Stimulated activated CD4-positive, alpha-beta T cell treated with anti-CD3 and anti-CD28 coated beads, Interleukin-15, amount 100 ng/mL, for 1 hour (primary cell): ENCODE data around the gene ZG16B.
A peak's percentile ranks its signal among the peaks of the same experiment; 100 is the strongest.

ENCODE experiments used
- DNase-seq, 2 donors: peaks; one replicate each; pipeline ENCODE4 v3.0.0-alpha.2; 2020; ENCODE audit warnings: low read depth in 1 of 2, low spot score in 1 of 2

Gene ZG16B

DNA sequence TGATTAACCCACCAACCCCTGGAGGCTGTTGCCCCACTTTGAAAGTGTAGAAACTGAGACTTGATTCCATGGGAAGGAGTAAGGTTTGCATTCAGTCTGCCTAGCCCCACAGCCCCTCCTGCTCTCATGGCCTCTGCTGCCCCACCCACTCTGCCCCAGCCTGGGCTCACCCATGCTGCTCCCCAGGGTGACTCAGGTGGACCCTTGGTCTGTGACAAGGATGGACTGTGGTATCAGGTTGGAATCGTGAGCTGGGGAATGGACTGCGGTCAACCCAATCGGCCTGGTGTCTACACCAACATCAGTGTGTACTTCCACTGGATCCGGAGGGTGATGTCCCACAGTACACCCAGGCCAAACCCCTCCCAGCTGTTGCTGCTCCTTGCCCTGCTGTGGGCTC lies 25.4 kb upstream of the ZG16B start:
- DNase-seq, result no peak

DNA sequence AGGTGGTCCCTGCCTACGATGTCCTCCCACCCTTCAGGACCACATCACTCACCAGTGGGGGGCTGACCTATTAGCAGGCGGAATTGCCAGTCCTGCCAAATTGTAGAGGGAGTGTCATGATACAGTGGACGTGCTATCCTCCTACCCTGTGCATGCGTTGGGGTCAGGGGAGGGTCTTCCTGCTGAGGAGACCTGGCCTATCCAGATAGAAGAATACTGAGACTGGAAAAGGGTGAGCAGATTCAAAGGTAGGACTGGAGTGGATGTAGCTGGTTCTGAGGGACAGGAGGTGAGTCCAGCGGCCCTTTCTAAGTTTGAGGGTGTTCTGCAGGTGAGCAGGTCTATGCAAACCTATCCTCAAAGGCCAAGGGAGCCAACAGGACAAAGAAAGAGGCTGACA lies 23.8 kb upstream of the ZG16B start:
- no peak for DNase-seq

DNA sequence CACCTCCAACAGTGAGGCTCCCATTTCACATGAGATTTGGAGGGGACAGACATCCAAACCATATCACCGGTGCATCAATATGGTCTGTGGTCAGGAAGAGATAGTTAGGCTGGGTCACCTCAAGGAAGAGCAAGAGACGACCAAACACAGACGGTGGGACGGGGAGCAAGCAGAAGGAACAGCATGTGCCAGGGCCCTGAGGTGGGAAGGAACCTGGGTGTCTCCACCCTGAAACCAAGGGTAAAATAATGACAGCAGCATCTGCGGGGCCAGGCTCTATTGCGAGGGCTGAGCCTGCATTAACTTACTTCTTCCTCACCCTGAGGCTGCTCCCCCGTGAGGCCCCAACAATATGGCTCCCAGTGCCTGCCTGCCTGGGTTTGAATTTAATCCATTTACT lies 21.9 kb upstream of the ZG16B start:
- DNase-seq, result no peak

DNA sequence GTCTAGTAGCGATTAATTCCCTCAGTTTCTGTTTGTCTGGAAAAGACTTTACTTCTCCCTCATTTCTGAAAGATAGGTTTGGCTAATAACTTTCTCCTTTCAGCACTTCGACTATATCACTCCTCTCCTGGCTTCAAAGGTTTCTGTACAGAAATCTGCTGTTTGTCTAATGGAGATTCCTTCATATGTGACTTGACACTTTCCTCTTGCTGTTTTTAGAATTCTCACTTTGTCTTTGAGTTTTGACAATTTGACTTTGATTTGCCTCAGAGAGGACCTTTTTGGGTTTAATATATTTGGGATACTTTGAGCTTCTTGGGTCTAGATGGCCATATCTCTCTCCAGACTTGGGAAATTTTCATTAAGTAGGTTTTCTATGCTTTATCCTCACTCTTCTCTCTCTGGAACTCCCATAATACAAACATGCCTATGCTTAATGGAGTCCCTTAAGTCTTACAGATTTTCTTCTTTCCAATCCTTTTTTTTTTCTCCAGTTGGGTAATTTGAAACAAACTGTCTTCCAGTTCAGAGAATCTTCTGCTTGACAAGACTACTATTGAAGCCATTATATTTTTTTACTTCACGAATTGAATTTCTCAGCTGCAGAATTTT lies 20.8 kb upstream of the ZG16B start:
- DNase-seq, result no peak

DNA sequence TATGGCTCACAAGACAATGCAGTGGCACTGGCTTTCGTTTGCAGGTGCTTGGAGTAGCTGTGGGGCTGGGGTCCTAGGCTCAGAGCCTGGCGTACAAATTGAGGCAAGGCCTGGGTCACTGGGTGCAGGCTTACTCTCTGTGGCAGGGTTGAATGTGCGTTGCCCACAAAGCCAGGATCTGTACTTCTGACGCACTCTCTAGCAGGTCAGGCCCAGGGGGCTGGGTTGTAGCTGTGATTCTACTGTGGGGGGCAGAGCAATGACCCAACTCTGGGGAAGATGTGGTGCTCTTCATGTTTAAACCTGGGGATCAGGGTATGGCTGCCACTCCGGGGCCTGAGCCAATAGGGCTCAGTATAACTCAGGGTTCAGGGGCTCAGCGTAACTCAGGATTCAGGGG lies 19.5 kb upstream of the ZG16B start:
- DNase-seq, result no peak

DNA sequence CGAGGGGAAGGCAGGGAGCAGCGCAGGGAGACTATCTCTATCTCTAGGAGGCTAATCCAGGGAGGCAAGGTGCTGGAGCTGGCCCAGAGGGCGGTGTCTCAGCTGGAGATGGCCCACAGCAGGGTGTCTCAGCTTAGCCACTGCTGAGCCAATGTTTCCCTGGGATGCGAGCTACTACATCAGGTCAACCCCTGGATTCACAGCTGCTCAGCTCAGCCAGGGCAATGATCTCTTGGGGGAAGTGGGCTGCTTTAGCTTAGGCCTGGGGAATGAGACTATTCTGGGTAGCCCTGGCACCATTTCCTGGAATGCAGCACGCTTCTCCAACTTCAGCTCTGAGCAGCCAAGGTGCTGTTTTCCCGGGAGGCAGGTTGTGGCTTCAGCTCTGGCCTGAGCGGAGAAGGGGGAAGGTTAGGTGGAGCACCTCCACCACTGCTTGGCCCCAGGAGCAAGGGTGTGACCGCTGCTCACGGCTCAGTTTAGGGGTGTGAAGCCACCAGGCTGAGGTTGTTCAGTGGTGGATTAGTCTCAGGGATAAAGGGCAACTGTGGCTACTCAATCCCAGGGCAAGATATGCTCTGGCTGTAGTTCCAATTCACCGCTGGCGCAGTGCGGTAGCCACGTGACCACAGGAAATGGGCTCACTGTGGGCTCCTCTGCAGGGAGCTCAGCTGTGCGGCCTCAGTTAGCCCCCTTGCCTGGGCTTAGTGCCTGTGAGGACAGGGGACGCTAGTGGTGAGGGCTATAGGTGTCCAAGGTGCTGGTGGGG lies 18.2 kb upstream of the ZG16B start:
- DNase-seq, result no peak

DNA sequence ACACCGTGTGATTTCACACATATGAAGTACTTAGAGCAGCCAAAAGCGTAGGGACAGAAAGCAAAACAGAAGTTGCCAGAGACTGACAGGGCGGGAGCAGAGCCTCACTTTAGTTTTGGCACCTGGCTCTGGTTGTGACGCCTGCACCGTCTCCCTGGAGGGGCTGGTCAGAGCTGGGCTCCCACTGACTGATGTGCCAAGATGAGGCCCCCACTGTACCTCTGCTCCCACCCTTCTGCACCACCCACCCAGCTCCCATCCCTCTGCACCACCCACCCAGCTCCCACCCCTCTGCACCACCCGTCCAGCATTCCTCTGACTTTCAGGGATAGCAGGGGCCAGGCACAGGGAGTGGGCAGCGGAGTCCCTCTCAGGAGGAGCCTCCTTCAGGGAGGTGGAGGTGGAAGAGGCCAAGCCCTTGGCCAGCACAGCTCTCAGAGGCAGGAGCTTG lies 16.3 kb upstream of the ZG16B start:
- DNase-seq, result no peak

DNA sequence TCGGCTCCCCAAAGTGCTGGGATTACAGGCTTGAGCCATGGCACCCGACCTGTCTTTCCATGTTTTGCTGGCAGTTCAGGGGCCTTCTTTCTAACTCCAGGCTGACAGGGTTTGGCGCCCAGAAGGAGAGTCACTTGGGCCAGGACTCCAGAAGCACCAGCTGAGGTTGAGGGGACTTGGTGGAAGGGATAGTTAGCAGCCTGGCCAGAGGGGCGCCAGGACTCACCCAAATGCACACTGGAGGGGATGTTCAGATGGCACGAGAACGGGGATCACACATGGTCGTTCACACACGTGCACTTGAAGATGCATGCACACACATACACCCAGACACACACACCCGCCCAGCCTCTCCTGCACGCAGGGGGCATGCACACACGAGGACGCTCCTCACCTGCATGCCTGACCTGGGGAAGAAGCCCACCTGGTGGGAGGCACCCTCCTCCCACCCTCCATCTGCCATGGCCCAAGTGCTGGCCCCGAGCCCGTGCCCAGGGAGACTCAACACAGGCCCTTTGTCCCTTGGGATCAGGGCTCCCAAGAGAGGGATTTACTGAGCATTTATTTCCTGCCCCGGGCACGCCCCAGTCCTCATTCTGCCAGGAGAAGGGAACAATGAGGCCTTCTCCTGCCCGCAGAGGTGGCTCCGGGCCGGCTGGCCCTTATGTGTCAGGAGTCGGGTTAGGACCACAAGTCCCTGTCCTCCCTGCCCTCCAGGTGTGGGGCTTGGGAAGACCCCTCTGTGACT lies 15.4 kb upstream of the ZG16B start:
- no peak for DNase-seq

DNA sequence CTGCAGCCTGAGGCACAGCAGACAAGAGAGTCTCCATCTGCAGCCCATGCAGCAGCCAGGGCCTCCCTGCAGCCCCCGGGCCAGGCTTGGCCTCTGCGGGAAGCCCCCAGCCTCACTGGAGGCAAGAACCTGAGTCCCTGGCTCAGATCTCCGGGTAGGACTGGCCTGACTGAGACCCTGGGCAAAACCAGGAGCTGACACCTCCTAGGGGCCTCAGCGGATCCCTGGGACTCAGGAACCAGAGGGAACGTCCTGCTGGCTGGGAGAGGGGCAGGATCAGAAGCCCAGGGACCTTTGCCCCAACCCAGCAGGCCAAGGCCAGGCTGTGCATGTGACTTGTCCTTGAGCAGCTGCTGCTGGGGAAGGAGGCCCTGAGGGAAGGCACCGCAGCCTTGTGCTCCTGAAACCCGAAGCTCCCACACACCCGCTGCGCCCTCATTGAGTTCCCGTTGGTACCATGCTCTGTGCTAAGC lies 14.8 kb upstream of the ZG16B start:
- DNase-seq, result no peak

DNA sequence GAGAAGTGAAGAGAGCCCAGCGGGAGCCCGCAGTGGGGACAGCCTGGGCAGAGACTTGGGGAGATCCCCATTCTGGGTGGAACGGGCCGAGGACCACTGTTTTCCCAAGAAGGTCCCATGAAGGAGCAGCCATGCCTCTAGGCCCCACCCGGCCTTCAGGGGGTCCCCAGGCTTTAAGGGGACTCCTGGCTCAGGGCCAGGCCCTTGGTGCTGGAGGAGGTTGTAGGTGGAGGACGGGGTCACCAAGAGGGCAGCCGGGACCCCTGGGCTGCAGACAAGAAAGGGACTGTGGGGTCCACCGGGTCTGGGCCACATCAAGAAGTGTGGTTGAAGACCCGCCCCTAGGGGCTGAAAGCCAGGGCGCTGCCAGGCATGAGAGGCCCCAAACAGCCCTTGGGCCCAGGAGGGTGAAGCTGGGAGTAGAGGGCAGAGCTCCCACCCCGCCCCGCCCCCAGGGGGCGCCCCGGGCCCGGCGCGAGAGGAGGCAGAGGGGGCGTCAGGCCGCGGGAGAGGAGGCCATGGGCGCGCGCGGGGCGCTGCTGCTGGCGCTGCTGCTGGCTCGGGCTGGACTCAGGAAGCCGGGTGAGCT lies 13.3 kb upstream of the ZG16B start, which contains the start of gene PRSS21:
TSS of gene PRSS21 (plus strand) at position 487 of the 589 bp plus-strand sequence. CDS start at position 519, 32 bp downstream.
- DNase-seq, result peak in 1 of 2 donors; percentile 28

DNA sequence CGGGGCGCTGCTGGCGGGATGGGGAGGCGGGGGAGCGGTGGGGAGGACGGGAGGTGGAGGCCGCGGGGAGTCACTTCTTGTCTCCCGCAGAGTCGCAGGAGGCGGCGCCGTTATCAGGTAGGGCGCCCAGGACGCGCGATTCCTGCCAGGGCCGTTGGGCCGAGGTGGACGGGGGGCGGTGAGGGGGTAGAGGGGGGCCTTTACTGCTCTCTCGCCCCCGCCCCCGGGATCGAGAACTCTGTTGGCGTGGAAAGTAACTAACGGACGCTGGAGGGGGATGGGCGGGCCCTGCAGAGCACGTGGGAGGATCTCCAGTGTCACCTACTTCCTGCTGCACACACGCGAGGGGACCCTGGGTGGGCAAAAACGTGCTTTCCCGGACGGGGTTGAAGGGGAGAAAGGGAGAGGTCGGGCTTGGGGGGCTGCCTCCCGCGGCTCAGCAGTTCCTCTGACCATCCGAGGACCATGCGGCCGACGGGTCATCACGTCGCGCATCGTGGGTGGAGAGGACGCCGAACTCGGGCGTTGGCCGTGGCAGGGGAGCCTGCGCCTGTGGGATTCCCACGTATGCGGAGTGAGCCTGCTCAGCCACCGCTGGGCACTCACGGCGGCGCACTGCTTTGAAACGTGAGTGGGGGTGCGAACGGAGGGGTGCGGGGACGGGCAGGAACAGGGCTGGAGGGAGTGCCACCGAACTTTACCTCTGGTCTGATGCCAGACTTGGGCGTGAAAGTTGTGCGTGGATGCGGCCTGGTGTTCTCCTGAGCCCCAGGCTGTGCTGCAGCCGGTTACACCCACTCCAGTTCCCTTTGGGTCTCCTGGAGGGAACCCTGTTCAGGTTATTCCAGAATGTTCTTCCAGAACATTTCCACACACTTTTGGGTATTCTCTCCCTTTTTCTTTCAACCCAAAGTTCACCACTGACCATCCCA lies 12.5 kb upstream of the ZG16B start:
- DNase-seq, result no peak

DNA sequence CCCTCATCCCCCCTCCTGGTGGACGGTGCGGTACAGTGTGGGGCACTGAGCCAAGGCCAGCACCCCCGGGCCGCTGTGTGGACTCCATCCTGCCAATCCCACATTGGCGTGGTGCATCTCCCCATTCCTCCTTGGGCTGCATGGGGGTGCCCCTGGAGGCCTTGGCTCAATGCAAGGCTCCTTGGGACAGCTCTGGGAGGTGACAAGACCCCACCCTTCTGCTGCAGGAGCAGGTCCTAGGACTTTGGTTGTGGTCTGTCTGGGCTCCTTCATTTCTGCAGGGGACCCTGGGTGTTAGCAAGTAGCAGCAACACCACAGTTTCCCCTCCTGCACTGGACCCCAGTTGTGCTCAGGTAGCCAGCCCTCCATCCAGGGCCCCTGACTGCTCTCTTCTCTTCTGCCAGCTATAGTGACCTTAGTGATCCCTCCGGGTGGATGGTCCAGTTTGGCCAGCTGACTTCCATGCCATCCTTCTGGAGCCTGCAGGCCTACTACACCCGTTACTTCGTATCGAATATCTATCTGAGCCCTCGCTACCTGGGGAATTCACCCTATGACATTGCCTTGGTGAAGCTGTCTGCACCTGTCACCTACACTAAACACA lies 11.7 kb upstream of the ZG16B start:
- no peak for DNase-seq

DNA sequence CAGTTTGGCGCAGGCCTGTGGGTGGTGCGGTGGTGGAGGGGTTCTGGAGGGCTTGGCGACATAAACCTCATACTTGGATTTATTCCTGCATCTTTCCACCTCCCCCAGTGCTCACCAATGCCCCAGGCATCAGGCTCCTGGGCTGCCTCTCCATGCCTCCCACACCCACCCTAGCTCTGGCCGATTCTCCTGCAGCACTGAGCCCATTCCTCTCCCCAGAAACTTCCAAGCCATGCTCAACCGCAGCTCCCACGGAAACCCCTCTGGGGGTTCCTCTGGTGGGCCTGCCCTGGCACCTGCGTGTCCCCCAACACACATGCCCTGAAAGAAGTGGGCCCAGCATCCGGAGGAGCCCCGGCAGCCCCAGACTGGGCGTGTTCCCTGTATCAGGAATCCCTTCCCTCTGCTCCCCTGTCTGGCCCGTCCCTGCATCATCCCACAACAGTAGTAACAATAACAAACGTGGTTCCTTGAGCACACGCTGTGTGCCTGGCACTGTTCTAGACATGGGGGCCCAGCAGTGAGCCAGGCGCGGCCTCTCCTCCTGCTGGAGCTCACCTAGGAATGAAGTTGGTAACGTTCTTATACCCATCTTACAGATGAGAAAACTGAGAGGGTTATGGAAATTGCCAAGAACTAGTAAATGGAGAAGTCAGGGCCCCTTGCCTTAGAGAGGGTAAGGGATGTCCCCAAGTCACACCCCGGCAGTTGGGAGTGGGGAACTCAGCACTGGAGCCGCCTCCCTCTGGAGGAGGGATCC lies 10.7 kb upstream of the ZG16B start:
- no peak for DNase-seq

DNA sequence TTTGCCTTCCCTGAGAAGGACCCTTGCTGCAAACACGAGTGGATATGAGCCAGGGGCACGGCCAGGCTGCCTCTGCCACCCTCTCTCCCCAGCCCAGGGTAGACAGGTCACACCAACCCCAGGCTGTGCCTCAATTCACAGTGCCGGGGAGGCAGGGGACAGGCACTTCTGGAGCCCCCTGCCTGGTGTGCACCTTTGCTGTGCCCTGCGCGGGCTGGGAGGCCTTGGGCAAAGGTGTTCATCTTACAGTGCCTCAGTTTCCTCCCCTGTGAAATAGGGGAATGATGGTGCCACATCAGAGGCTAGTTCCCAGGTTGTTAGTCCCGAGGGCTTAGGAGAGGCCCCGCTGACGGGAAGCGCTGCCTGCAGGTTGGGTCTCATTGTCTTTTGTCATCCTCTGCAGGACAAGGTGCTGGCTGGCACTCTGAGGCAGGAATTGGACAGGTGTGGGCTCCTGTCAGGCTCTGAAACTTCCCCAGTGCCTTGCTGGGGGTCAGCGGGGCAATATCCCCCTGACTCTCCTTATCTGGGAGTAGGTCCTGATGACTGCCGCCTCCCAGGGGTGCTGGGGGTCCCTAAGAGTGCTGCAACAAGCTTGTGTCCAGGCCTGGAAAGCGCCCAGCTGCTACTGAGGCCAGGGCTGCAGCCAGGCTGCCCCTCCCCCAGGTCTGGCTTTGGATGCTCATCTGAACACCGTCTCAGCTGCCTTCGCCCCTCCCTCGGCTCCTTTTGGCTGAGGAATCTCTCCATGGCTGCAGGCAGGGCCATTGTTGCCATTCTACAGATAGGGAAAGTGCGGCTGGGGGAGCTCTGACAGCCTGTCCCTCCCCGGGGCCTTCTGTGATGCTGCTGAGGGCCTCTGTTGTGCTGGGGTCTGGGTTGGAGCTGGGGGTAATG lies 9.9 kb upstream of the ZG16B start:
- DNase-seq, result no peak

DNA sequence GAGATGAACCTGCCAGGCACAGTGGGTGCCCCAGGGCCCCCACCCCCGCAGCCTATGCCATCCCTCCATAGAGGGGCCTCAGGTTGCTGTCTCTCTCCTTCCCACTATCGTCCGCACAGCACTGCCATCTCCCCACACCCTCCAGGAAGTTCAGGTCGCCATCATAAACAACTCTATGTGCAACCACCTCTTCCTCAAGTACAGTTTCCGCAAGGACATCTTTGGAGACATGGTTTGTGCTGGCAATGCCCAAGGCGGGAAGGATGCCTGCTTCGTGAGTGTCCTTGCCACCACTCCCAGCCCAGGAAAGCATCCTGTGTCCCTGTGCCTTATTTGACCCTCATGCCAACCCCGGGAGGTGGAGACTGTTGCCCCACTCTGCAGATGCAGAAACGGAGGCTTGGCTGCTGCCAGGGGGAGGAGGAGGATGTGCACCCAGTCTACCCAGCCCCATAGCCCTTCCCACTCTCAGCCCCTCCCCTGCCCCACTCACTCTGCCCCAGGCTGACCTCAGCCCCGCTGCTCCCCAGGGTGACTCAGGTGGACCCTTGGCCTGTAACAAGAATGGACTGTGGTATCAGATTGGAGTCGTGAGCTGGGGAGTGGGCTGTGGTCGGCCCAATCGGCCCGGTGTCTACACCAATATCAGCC lies 9.1 kb upstream of the ZG16B start:
- no peak for DNase-seq

DNA sequence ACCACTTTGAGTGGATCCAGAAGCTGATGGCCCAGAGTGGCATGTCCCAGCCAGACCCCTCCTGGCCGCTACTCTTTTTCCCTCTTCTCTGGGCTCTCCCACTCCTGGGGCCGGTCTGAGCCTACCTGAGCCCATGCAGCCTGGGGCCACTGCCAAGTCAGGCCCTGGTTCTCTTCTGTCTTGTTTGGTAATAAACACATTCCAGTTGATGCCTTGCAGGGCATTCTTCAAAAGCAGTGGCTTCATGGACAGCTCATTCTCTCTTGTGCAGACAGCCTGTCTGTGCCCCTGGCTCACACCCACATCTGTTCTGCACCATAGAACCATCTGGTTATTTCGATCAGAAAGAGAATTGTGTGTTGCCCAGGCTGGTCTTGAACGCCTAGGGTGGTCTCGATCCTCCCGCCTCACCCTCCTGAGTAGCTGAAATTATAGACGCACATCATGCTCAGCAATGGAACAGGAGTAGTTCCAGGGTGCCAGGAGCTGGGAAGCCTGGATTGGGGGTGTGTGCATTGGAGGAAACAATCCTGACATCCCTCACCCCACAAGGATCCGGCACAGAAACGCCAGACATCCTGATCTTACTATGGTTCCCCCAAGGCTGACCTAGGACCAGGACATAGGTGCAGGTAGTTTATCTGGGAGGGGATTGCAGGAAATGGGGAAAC lies 8.5 kb upstream of the ZG16B start:
- DNase-seq, result no peak

DNA sequence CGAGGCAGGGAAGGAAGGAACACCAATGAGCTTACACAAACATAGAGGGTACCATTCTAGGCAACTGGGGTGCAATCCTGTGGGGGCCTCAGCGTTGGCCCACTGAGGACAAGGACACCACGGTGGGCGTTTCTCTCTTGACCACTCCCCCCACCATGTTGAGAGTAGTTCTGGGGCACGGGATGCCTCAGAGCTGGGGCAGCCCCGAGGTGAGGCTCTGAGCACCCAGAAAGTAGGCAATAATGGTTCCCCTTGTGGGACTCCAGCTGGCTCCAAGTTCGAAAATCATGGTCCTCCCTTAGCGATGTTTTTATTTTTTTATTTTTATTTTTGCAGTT lies 8.0 kb upstream of the ZG16B start:
- no peak for DNase-seq
